Measurements from ENCODE around the gene NKRF. TPM values are rescaled to one million over a fixed set of nuclear protein-coding genes. Genes with fewer than 3 reads are reported as not detected.

NKRF gene
- total and polyA plus RNA-seq, 2 of the 8 experiments (the other 6 are each of a cell fraction or from before 2014, with no cell fraction given), result 3.8 to 11.4 TPM

DNA sequence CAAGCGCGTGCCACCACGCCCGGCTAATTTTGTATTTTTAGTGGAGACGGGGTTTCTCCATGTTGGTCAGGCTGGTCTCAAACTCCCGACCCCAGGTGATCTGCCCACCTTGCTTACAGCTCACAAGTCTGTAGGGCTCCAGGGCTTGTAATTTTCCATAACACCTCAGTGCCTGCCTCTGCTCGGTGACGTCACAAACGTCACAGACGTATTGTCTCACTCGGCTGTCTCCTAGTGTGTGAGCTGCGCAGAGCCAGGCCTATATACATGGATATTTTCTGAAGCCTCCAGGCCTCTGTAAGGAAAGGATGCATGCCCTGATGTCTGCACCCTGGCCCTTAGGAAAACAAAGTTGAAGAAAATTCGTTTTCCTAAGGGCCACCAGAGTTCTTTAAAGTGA, 8.6 kb upstream of the NKRF start:
- Histone ChIP-seq H3K56ac (replicated peaks; ENCODE audit: insufficient read length, low read depth, low read length) (no peak overlapping the region), H3K27ac (ENCODE audit: low read depth, low read length) (no peak overlapping the region), H3K9ac (replicated peaks in 1 of 4; ENCODE audit: extremely low read depth in 1 of 4, low read depth in 3 of 4, low read length in 3 of 4) (no peak overlapping the region), H2AK5ac (ENCODE audit: low read depth, low read length) (no peak overlapping the region), H4K20me1 (replicated peaks in 1 of 2; ENCODE audit: control insufficient read depth in 1 of 2, insufficient read depth in 2 of 2, low read length in 2 of 2) (no peaks in the 10 kb centered on the region), H2BK12ac (ENCODE audit: low read depth, low read length) (no peak overlapping the region), H3K36me3 (ENCODE audit: control insufficient read depth in 2 of 4, insufficient read depth in 4 of 4, low read length in 3 of 4) (no peaks in the 10 kb centered on the region), H4K5ac (ENCODE audit: insufficient read length, low read depth, low read length) (no peak overlapping the region), H2BK15ac (ENCODE audit: low read length) (no peak overlapping the region), H3K4me1 (replicated peaks in 1 of 4; ENCODE audit: control insufficient read depth in 3 of 4, insufficient read depth in 4 of 4, low read length in 3 of 4) (peaks cover 0 to 5% (median 3%) of the 10 kb centered on the region in 4 experiments; a peak in 3 of 7 replicates), H3K4me2 (ENCODE audit: insufficient read depth in 1 of 2, low read depth in 2 of 2, low read length in 2 of 2) (no peak overlapping the region), H2BK5ac (ENCODE audit: low read depth, low read length) (no peak overlapping the region), H3K9me3 (ENCODE audit: insufficient read depth in 2 of 2, low read depth in 1 of 2, low read length in 1 of 2) (no peaks in the 10 kb centered on the region), H3K79me1 (ENCODE audit: low read depth, low read length) (no peaks in the 10 kb centered on the region), H3K18ac (ENCODE audit: extremely low read depth, low read length) (no peak overlapping the region), H3K79me2 (ENCODE audit: control insufficient read depth in 1 of 2, insufficient read depth in 2 of 2, low read length in 2 of 2) (no peaks in the 10 kb centered on the region), H3K4me3 (ENCODE audit: extremely low read depth in 1 of 4, insufficient read depth in 2 of 4, low read depth in 3 of 4, low read length in 4 of 4) (no peak overlapping the region), H4K91ac (replicated peaks; ENCODE audit: insufficient read length, low read length) (no peak overlapping the region), H3K27me3 (replicated peaks in 1 of 4; ENCODE audit: control insufficient read depth in 3 of 4, extremely low read depth in 1 of 4, insufficient read depth in 3 of 4, low read length in 3 of 4) (no peaks in the 10 kb centered on the region), H2AFZ (ENCODE audit: low read length) (no peak overlapping the region), H3K4ac (replicated peaks; ENCODE audit: insufficient read length, low read depth, low read length) (no peak overlapping the region), H4K8ac (ENCODE audit: extremely low read depth, insufficient read depth, low read length) (no peak overlapping the region), H3K23me2 (ENCODE audit: low read depth, low read length) (no peaks in the 10 kb centered on the region), H2BK120ac (replicated peaks; ENCODE audit: low read depth, low read length) (no peak overlapping the region), H3K14ac (ENCODE audit: insufficient read length) (no peak overlapping the region), H2BK20ac (ENCODE audit: low read length) (no peak overlapping the region), H3K23ac (ENCODE audit: insufficient read length) (no peak overlapping the region)
- no peak for DNase-seq (ENCODE audit: low read depth in 1 of 2, low spot score in 2 of 2)
- ChIA-PET CTCF (ENCODE audit: partially characterized antibody) (interaction anchor here (1.5 kb wide), 1 partner anchor 115 kb away, joined by 5 read pairs; no protein-coding TSS in a partner anchor), POLR2A (ENCODE audit: partially characterized antibody) (interaction anchor here (1.8 kb wide), 1 partner anchor 9 kb away, joined by 8 read pairs; the partner anchor contains the start of gene NKRF)
- FAIRE-seq, result no peak
- WGBS, 2 experiments (ENCODE audit: extremely low coverage in 1 of 2, insufficient coverage in 1 of 2, insufficient read length in 1 of 2, insufficient replicate concordance in 2 of 2, low coverage in 1 of 2, low lambda C conversion rate in 2 of 2, missing lambda C conversion rate in 1 of 2), result 86% methylated on average over 5 of the region's 13 CpGs; no CpG with 5 or more reads in 1 of the 2 experiments
- no peak for TF ChIP-seq SRF (IDR thresholded peaks at IDR 0.05; ENCODE audit: low read depth, low read length)
- TF ChIP-seq JUND (IDR thresholded peaks at IDR 0.05; ENCODE audit: low read length), result no peak
- no peak for TF ChIP-seq FOSL1 (IDR thresholded peaks at IDR 0.05; ENCODE audit: insufficient read depth, low read depth, low read length)
- TF ChIP-seq CEBPB (IDR thresholded peaks at IDR 0.05; ENCODE audit: low read depth, low read length), result no peak
- no peak for TF ChIP-seq JUN (IDR thresholded peaks at IDR 0.05; ENCODE audit: low read depth, low read length)
- no peak for TF ChIP-seq KDM4A (IDR thresholded peaks at IDR 0.05; ENCODE audit: low read depth, low read length, severe bottlenecking)
- TF ChIP-seq CHD2 (IDR thresholded peaks at IDR 0.05; ENCODE audit: low read length), result no peak

All from H1 (cell line).